ENCODE data around the gene ELL2.

GRCh38 chr5:95839658-95840057 lies 122.0 kb downstream of the ELL2 start:
- TF ChIP-seq CTCF (IDR thresholded peaks at IDR 0.05) (no peak), ATF6 (CRISPR knock-in tag; IDR thresholded peaks at IDR 0.05) (no peak), PREB (CRISPR knock-in tag; IDR thresholded peaks at IDR 0.05; ENCODE audit: borderline replicate concordance) (no peak), GABPB1 (CRISPR knock-in tag; IDR thresholded peaks at IDR 0.05) (no peak), IRF1 (CRISPR knock-in tag; IDR thresholded peaks at IDR 0.05) (no peak), E2F4 (CRISPR knock-in tag; IDR thresholded peaks at IDR 0.05; ENCODE audit: borderline replicate concordance, low read depth) (no peak), FOXJ3 (CRISPR knock-in tag; IDR thresholded peaks at IDR 0.05; ENCODE audit: borderline replicate concordance) (no peak), ZNF232 (CRISPR knock-in tag; IDR thresholded peaks at IDR 0.05) (no peak), E2F1 (CRISPR knock-in tag; IDR thresholded peaks at IDR 0.05) (no peak)
